MM.1S (cell line): Measurements from ENCODE around the gene GLS.

Source experiments
- DNase-seq: peaks from one replicate; pipeline ENCODE4 v3.0.0-alpha.2; 2015
- H2AFZ ChIP-seq: fragments of 300-600 bp; sonication (generic); 2 replicates; pipeline ENCODE4 v1.6.0; 2016; ENCODE audit warnings: antibody characterized with exemption, low read length
- H3F3A ChIP-seq: fragments of 300-600 bp; sonication (generic); 2 replicates; pipeline ENCODE4 v1.6.1; 2016; ENCODE audit warnings: mild to moderate bottlenecking, antibody characterized with exemption, low read length, moderate library complexity, mixed read lengths; ENCODE audit not compliant: insufficient read depth
- H3K27ac ChIP-seq: fragments of 300-600 bp; sonication (generic); 2 replicates; pipeline ENCODE4 v1.5.1; 2016; ENCODE audit warnings: mild to moderate bottlenecking, low read length
- H3K27me3 ChIP-seq: fragments of 300-600 bp; sonication (generic); replicated peaks from 2 replicates; pipeline ENCODE4 v1.6.0; 2016; ENCODE audit warnings: low read length; ENCODE audit not compliant: insufficient read depth
- H3K36me3 ChIP-seq: fragments of 300-600 bp; sonication (generic); replicated peaks from 2 replicates; pipeline ENCODE4 v1.6.1; 2016; ENCODE audit warnings: mild to moderate bottlenecking, low read length, mixed read lengths; ENCODE audit not compliant: insufficient read depth
- H3K4me1 ChIP-seq: fragments of 300-600 bp; sonication (generic); 2 replicates; pipeline ENCODE4 v1.6.1; 2016; ENCODE audit warnings: low read length, mixed read lengths
- H3K4me2 ChIP-seq: fragments of 300-600 bp; sonication (generic); 2 replicates; pipeline ENCODE4 v1.6.0; 2016; ENCODE audit warnings: low read depth, low read length
- H3K4me3 ChIP-seq: fragments of 300-600 bp; sonication (generic); 2 replicates; pipeline ENCODE4 v1.5.1; 2016; ENCODE audit warnings: low read length, mixed read lengths
- H3K79me2 ChIP-seq: fragments of 300-600 bp; sonication (generic); 2 replicates; pipeline ENCODE4 v1.6.1; 2016; ENCODE audit warnings: mixed run types, low read length, mixed read lengths
- H3K9ac ChIP-seq: fragments of 300-600 bp; sonication (generic); 2 replicates; pipeline ENCODE4 v1.6.1; 2016; ENCODE audit warnings: low read length, mixed read lengths
- H3K9me2 ChIP-seq: fragments of 300-600 bp; sonication (generic); replicated peaks from 2 replicates; pipeline ENCODE4 v1.6.1; 2016; ENCODE audit warnings: mild to moderate bottlenecking, low read length, mixed read lengths; ENCODE audit not compliant: insufficient read depth
- H3K9me3 ChIP-seq: fragments of 300-600 bp; sonication (generic); replicated peaks from 2 replicates; pipeline ENCODE4 v1.6.1; 2016; ENCODE audit warnings: mild to moderate bottlenecking, low read length, mixed read lengths; ENCODE audit not compliant: insufficient read depth
- H4K20me1 ChIP-seq: fragments of 300-600 bp; sonication (generic); 2 replicates; pipeline ENCODE4 v1.6.1; 2016; ENCODE audit warnings: mild to moderate bottlenecking, low read length, moderate library complexity, mixed read lengths; ENCODE audit not compliant: insufficient read depth
- CTCF ChIP-seq: fragments of 300-600 bp; sonication (generic); IDR thresholded peaks from 2 replicates; pipeline ENCODE4 v1.5.1; 2016; ENCODE audit warnings: antibody characterized with exemption, low read length, mixed read lengths
- EZH2 ChIP-seq: fragments of 300-600 bp; sonication (generic); optimal IDR thresholded peaks from 2 replicates; pipeline ENCODE3; 2017; ENCODE audit warnings: low read depth, mild to moderate bottlenecking, antibody characterized with exemption, low read length, mixed read lengths
- EZH2phosphoT487 ChIP-seq: fragments of 300-600 bp; sonication (generic); IDR thresholded peaks from 2 replicates; pipeline ENCODE4 v1.6.1; 2018; ENCODE audit warnings: antibody characterized with exemption, low read length

GLS gene

GRCh38 chr2:190855245-190855644 is 25.4 kb upstream of the GLS start:
- H3K27me3 ChIP-seq = no peaks in the 10 kb centered on the region
- H3K9me3 ChIP-seq = no peaks in the 10 kb centered on the region
- no peak overlapping the region for H3K9ac ChIP-seq
- no peak overlapping the region for H2AFZ ChIP-seq
- no peaks in the 10 kb centered on the region for H3K79me2 ChIP-seq
- DNase-seq = no peak
- no peaks in the 10 kb centered on the region for H4K20me1 ChIP-seq
- H3K36me3 ChIP-seq = no peaks in the 10 kb centered on the region
- H3K27ac ChIP-seq = no peak overlapping the region
- TF ChIP-seq CTCF (no peak), EZH2 (no peak), EZH2phosphoT487 (no peak)
- H3K4me2 ChIP-seq = no peak overlapping the region
- no peaks in the 10 kb centered on the region for H3F3A ChIP-seq
- H3K4me1 ChIP-seq = 0 out of 2 replicates have a peak, but pooled peaks cover 5% of the 10 kb centered on the region
- H3K9me2 ChIP-seq = no peaks in the 10 kb centered on the region
- no peak overlapping the region for H3K4me3 ChIP-seq

GRCh38 chr2:190856985-190857384 is 23.6 kb upstream of the GLS start:
- Histone ChIP-seq H3K9me3 (no peaks in the 10 kb centered on the region), H3K36me3 (no peaks in the 10 kb centered on the region), H3K27ac (no peak overlapping the region), H3K9ac (no peak overlapping the region), H3K4me3 (no peak overlapping the region), H3K27me3 (no peaks in the 10 kb centered on the region), H2AFZ (no peak overlapping the region), H3K79me2 (no peaks in the 10 kb centered on the region), H3K4me1 (0 out of 2 replicates have a peak, but pooled peaks cover 5% of the 10 kb centered on the region), H3F3A (no peaks in the 10 kb centered on the region), H3K9me2 (no peaks in the 10 kb centered on the region), H4K20me1 (no peaks in the 10 kb centered on the region), H3K4me2 (no peak overlapping the region)
- TF ChIP-seq EZH2phosphoT487 = no peak
- no peak for TF ChIP-seq EZH2
- TF ChIP-seq CTCF = no peak
- no peak for DNase-seq

DNA sequence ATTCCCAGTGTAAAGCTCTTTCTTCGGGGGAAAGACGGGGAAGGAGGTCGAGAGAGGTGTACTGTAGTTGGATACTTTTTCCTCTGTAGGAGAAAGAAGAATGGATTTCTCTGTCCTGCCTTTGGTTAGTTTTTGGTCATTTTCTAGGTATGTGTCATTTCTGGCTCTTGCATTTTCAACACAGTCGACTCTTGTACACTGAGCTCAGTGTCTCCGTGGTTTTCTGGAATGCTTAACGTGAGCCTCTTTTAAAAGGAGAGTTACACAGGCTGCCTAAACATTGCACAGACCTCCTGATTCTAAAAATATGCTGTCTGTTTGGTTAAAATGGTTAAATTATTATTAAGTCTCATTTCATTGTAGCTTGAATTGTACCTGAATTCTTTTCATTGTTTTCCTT is 21.8 kb upstream of the GLS start:
- no peak overlapping the region for H3K27ac ChIP-seq
- no peaks in the 10 kb centered on the region for H3K27me3 ChIP-seq
- no peak for DNase-seq
- no peak overlapping the region for H3K9ac ChIP-seq
- no peaks in the 10 kb centered on the region for H3K9me2 ChIP-seq
- no peaks in the 10 kb centered on the region for H3K9me3 ChIP-seq
- H3F3A ChIP-seq = no peaks in the 10 kb centered on the region; the same call in 1 of the 2 replicates
- H4K20me1 ChIP-seq = no peaks in the 10 kb centered on the region
- no peak overlapping the region for H3K4me3 ChIP-seq
- H2AFZ ChIP-seq = no peak overlapping the region
- H3K79me2 ChIP-seq = no peaks in the 10 kb centered on the region
- H3K4me2 ChIP-seq = no peak overlapping the region
- H3K36me3 ChIP-seq = no peaks in the 10 kb centered on the region
- H3K4me1 ChIP-seq = 0 out of 2 replicates have a peak, but pooled peaks cover 6% of the 10 kb centered on the region
- TF ChIP-seq EZH2phosphoT487 (no peak), CTCF (no peak), EZH2 (no peak)
